ENCODE results near the gene PSMD5.

The PSMD5 gene

GRCh38 chr9:120874226-120875194 is 31.8 kb upstream of the PSMD5 start:
- Histone ChIP-seq H3K9me2 (replicated peaks; ENCODE audit: low read depth, low read length) (no peaks in the 10 kb centered on the region), H4K20me1 (ENCODE audit: insufficient read depth, low read length, poor library complexity, severe bottlenecking) (peaks cover 7% of the 10 kb centered on the region), H3K4me1 (ENCODE audit: insufficient read depth, low read length, poor library complexity, severe bottlenecking) (peaks cover 71% of the 10 kb centered on the region), H2AFZ (ENCODE audit: low read length) (no peak overlapping the region), H3K36me3 (ENCODE audit: insufficient read depth, low read length) (peaks cover 46% of the 10 kb centered on the region), H3K9ac (ENCODE audit: low read depth, low read length, poor library complexity, severe bottlenecking) (peak overlapping the region; percentile 99), H3K27me3 (ENCODE audit: insufficient read depth, low read length, poor library complexity, severe bottlenecking) (no peaks in the 10 kb centered on the region), H3K79me2 (ENCODE audit: insufficient read depth, low read length) (peaks cover 87% of the 10 kb centered on the region), H3K9me3 (ENCODE audit: insufficient read depth, low read depth, low read length) (no peaks in the 10 kb centered on the region), H3F3A (ENCODE audit: low read depth) (peaks cover 8% of the 10 kb centered on the region; the same call in 1 of the 2 replicates), H3K4me2 (ENCODE audit: low read depth, low read length, poor library complexity, severe bottlenecking) (peak overlapping the region; percentile 97), H3K4me3 (ENCODE audit: low read length, poor library complexity, severe bottlenecking) (peak overlapping the region; percentile 80)
- TF ChIP-seq CTCF (conservative IDR thresholded peaks at IDR 0.05; ENCODE audit: low read length) (no peak), EZH2phosphoT487 (IDR thresholded peaks at IDR 0.05; ENCODE audit: borderline replicate concordance) (no peak)

- no peaks in the 10 kb centered on the region for H3K9me2 ChIP-seq (replicated peaks; ENCODE audit: low read depth, low read length)
- peak overlapping the region; percentile 99 for H3K9ac ChIP-seq (ENCODE audit: low read depth, low read length, poor library complexity, severe bottlenecking)
- no peaks in the 10 kb centered on the region for H3K27me3 ChIP-seq (ENCODE audit: insufficient read depth, low read length, poor library complexity, severe bottlenecking)
- peaks cover 8% of the 10 kb centered on the region; the same call in 1 of the 2 replicates for H3F3A ChIP-seq (ENCODE audit: low read depth)
- no peaks in the 10 kb centered on the region for H3K9me3 ChIP-seq (ENCODE audit: insufficient read depth, low read depth, low read length)
- H3K4me2 ChIP-seq (ENCODE audit: low read depth, low read length, poor library complexity, severe bottlenecking): peak overlapping the region; percentile 97
- peaks cover 92% of the 10 kb centered on the region for H3K79me2 ChIP-seq (ENCODE audit: insufficient read depth, low read length)
- H2AFZ ChIP-seq (ENCODE audit: low read length): no peak overlapping the region
- peaks cover 53% of the 10 kb centered on the region for H3K36me3 ChIP-seq (ENCODE audit: insufficient read depth, low read length)
- peaks cover 7% of the 10 kb centered on the region for H4K20me1 ChIP-seq (ENCODE audit: insufficient read depth, low read length, poor library complexity, severe bottlenecking)
- TF ChIP-seq CTCF (conservative IDR thresholded peaks at IDR 0.05; ENCODE audit: low read length) (no peak), EZH2phosphoT487 (IDR thresholded peaks at IDR 0.05; ENCODE audit: borderline replicate concordance) (no peak)
- H3K4me3 ChIP-seq (ENCODE audit: low read length, poor library complexity, severe bottlenecking): peak overlapping the region; percentile 80
- H3K4me1 ChIP-seq (ENCODE audit: insufficient read depth, low read length, poor library complexity, severe bottlenecking): peaks cover 61% of the 10 kb centered on the region
Measured at GRCh38 chr9:120873512-120873911, 30.8 kb upstream of the PSMD5 start.

GRCh38 chr9:120872791-120873502 is 30.2 kb upstream of the PSMD5 start:
- TF ChIP-seq CTCF (conservative IDR thresholded peaks at IDR 0.05; ENCODE audit: low read length): no peak
- Histone ChIP-seq H3K4me1 (ENCODE audit: insufficient read depth, low read length, poor library complexity, severe bottlenecking) (peaks cover 55% of the 10 kb centered on the region), H3K36me3 (ENCODE audit: insufficient read depth, low read length) (peaks cover 59% of the 10 kb centered on the region), H3K9ac (ENCODE audit: low read depth, low read length, poor library complexity, severe bottlenecking) (peak overlapping the region; percentile 99), H3K4me3 (ENCODE audit: low read length, poor library complexity, severe bottlenecking) (peak overlapping the region; percentile 80), H2AFZ (ENCODE audit: low read length) (no peak overlapping the region), H3K4me2 (ENCODE audit: low read depth, low read length, poor library complexity, severe bottlenecking) (peak overlapping the region; percentile 97), H4K20me1 (ENCODE audit: insufficient read depth, low read length, poor library complexity, severe bottlenecking) (peaks cover 7% of the 10 kb centered on the region), H3K9me2 (replicated peaks; ENCODE audit: low read depth, low read length) (no peaks in the 10 kb centered on the region), H3F3A (ENCODE audit: low read depth) (peaks cover 8% of the 10 kb centered on the region; the same call in 1 of the 2 replicates), H3K27me3 (ENCODE audit: insufficient read depth, low read length, poor library complexity, severe bottlenecking) (no peaks in the 10 kb centered on the region), H3K79me2 (ENCODE audit: insufficient read depth, low read length) (peaks cover 93% of the 10 kb centered on the region), H3K9me3 (ENCODE audit: insufficient read depth, low read depth, low read length) (no peaks in the 10 kb centered on the region)
